Central memory CD4-positive, alpha-beta T cell (primary cell): ENCODE results near the gene FANK1.

Source experiments
- DNase-seq: peaks from one replicate; pipeline ENCODE4 v3.0.0; 2022
- total RNA-seq, 3 experiments: gene quantifications; one replicate each; lab custom pipeline; 2026; lab: John Stamatoyannopoulos, UW

The FANK1 gene, protein sequence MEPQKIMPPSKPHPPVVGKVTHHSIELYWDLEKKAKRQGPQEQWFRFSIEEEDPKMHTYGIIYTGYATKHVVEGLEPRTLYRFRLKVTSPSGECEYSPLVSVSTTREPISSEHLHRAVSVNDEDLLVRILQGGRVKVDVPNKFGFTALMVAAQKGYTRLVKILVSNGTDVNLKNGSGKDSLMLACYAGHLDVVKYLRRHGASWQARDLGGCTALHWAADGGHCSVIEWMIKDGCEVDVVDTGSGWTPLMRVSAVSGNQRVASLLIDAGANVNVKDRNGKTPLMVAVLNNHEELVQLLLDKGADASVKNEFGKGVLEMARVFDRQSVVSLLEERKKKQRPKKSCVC
- 0.60 to 1.7 (median 0.63) reads per million in 3 experiments for total RNA-seq

DNA sequence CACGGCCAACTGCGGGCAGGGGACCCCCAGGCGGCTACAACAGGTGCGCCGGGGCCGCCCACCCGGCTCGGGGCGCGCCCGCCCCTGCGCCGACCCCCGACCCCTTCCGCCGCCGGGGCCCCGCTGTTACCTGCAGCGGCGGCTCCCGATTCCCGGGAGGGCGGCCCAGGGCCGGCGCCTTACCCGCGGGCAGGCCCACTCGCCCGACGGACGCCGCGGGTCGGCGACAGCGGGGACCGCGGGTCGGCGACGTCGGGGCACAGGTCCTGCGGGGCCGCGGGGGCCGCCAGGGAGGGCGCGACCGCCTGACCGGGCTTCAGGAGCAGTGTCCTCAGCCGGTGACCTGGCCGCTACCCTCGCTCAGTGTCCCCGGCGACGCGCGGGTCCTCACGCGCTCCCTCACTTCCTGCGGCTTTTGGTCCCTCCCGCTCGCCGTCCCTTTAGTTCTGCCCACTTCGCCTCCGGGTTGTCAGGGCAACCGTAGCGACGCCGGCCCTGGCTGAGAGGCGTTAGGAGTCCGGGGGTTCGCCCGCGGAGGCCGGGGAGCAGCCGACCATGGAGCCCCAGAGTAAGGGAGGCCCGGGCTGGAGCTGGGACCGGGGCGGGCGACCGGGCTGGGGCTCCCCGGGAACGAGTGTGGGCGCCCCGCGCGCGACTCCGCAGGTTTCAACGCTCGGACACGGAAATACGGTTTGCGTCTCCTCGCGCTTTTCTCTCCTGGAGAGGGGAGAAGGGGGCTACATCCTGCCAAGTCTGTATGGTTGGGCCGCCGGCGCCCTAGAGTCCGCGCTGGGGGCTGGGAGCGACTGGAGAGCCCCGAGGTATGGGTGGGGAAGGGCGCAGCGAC is at the start of gene FANK1:
FANK1 (plus strand) TSS at position 477 of the 847 bp plus-strand sequence; CDS start at position 556, 79 bp downstream.
- DNase-seq = peak; percentile 72

DNA sequence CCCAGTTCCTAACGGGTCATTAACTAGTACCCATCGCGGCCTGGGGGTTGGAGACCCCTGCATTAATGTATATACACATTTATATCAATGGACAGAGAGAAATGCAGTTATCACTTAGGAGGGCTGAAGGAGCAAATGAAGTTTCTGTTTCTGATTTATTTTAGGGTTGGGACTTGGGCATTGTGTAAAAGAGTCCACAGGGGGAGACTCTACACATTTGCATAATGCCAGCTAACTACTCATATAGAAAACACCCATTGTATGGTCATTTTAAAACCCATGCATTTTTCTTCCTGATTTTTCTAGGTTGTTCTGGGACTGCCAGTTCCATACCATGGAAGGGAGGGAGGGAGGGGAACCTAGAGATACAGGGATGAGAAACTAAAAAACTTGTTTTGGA is 49.5 kb upstream of the FANK1 start:
- DNase-seq = no peak

DNA sequence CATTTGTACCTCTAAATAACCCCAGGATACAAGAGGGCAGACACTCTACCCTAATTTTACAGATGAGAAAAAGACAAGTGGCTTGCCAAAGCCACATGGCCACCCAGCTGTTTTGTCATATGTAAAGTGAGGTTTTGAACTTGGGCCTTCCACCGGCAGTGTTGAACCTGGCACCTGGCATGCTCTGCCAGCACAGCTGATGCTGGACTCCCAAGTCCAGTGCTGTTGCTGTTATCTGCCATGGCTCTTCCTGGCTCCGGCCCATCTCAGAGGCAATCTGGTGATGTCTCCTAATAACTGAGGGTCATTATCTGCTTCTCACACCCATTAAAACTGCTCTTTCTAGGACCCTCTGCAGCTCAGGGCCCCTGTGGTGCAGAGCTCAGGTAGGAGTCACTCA is 48.0 kb upstream of the FANK1 start:
- no peak for DNase-seq

DNA sequence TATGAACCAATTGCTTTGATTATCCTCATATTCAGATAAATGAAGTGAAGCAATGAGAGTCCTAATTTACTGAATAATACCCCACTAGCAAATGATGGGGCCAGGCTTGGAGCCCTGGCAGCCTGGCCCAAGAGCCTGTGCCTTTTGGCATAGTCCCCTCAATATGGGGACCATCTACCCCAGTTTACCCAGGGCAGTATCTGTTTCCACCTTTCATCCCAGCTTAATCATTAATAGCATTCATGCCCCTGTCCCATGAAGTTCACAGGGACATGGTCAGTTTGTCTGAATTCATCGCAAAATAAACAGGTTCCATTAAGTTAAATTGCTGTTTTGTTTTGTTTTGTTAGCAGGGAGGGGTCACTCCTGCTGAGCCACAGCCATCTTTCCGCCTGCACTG is 47.5 kb upstream of the FANK1 start:
- DNase-seq = no peak

DNA sequence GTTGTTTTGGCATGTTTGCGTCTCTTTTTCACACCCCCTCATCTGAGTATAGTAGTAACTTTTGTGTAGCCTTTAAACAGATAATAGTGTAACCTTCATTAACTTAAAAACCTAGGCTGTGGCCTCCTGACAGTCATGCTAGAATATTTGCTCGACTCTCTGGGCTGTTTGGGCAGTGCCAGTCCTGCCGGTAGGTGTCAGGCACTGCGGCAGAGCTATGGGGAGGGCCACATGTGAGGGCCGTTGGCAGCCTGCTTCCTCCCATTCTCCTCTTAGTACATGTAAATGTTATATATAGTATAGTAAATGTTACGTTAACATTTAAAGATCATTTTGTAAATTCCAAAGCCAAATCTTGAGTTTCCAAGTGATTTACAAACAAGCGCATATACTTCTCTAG is 46.9 kb upstream of the FANK1 start:
- no peak for DNase-seq

DNA sequence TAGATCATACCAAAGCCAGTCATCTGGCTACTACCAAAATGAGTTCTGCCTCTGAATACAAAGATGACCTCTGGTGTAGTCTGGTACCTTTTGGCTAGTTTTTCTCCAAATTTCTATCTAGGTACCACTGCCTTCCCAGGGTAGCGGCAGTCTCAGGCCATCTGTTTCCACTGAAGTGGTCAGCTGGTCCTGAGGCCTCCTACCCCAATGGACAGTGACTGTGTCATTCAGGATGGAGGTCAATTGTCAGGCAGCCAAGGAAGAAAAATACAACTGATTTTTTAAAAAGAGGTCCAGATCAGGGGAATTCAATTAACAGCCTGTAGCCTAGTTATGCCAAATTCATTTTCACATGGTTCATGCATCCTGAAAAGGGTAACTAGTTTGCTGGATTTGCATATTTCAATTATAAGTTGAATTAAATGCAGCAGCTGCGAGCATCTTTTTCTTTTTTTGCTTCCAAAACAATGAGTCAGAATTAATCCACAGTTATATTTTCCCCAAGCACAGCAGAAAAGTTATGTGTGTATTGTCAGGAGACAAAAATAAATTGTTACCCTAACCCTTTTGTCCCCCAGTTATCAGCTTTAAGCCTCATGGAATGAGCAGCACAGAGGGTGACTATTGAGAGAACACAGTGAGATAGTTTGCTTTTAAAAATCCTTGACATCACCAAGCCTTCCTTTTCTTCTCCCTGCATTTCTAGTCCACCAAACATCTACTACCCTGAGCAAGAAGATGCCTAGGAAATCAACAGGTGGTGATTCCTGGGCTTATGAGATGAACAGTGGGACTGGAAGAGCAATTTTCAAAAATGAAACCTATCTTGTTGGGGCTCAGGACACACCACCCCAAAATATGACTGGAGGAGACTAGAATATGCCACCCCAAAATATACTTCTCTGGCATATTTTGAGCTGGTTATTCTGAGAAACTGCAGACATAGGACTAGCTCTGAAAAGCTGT is 45.3 kb upstream of the FANK1 start:
- no peak for DNase-seq

DNA sequence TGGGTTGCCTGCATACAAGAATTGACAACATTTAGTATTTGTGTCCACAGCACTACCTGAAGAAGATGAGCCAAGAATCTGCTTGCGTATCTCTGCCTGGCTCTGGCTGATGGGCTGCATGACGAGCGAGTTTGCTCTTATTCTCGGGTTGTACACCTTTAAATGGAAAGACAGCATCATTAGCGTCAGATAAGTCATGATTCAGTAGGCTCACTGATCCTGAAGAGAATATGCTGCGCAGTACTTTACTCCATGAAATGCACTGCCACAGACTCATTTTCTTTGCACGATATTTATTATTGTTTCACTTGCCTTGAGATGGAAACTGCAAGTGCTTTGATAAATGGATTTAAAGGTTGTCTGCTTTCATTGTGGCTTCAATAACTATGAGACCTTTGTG is 43.9 kb upstream of the FANK1 start:
- DNase-seq = no peak

DNA sequence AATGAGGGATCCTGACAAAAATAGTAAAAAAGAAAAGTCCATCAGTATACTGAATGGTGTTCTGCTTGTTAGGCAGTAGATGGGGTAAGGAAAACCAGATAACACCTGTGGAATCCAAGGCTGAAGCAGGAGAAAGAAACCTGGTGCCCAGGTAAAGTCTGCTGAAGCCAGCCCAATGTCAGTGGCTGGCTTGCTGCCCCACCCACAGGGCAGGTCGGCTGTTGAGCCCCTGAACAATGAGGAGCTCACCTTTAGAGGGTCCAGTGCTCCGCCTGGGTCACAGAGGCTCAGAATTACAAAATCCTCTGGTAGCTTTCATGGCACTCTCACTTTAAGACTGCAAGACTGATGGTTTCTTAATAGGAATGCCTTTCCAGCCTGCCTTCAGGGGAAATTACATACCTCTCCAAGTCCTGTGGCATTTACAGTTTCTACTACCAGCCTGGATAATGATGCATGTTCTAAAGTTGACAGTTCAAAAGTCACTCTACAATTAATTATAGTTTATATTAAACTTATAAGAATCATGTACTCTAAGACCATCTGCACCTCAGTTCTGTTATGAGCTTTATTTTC is 39.1 kb upstream of the FANK1 start:
- DNase-seq = no peak

DNA sequence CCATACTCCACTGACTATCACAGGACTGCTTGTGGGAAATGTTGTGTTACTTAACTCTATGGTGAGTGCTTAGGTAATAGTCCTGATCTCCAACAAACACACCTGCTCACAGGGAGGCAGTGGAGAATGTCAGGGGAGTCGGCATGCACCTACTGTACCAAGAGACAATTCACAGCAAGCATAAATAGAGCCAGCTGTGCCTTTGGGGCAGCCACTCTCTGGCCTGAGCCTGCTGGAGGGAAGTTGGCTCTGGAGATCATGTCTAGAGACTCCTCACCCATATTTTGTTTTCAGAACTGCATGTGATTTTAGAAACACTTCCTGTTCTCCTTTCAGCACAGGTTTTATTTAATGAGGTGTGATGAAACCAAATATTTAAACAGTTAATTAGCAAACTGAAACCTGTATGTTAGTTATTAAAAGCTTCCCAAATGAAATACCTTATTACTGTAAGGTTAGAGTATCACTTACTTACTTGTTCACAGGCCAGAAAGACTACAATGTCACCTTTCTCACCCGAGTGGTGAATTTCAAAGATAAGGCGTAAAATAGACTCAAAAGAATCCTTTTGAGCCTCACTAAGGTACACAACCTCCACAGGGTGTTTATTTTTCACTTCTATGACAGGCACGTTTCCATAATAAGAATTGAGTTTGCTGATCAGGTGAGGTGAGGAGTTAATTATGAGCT is 37.1 kb upstream of the FANK1 start:
- DNase-seq = no peak

DNA sequence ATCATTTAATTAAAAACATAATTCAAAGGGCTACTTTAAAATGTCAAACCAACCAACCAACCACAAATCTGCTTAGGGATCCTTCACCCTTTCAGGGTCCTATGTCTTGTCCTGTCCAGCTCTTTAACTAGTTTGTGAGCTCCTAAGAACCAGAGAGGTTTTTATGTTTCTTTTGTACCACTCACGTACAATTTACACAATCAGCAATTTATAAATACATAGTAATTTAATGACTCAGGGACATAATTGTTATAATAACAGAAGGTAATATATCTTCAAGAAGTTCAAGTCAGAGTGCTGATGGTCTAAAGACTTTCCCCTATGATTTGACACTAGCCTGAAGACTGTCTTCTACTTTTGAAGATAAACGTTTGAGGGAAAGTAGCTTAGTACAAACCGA is 31.2 kb upstream of the FANK1 start:
- DNase-seq = no peak

DNA sequence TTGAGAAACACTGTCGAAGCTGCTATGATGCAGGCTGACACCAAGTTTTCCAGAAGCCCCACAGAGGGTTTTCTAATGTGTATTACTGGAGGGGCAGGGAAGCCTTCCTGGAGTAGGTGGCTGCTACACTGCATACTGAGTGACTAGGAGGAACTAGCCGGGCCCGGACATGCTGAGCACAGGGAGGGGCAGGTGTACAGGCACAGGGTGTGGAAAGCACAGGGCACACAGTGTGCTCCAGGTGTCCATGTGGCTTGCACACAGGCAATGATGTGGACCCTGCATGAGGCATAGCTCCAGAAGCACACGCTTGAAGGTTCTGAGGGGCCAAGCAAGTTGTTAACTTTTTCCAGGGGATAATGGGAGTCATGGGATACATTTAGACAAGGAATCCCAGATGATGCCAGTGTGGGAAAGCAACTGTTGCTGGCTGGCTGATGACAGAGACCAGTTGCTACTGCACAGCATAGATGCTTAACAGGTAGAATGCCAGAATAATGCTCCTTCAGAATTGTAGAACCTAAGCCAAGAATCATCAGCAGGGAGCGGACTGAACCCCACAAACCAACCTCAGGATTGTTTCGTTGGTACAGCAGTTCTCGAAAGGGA is 29.8 kb upstream of the FANK1 start:
- DNase-seq = no peak

DNA sequence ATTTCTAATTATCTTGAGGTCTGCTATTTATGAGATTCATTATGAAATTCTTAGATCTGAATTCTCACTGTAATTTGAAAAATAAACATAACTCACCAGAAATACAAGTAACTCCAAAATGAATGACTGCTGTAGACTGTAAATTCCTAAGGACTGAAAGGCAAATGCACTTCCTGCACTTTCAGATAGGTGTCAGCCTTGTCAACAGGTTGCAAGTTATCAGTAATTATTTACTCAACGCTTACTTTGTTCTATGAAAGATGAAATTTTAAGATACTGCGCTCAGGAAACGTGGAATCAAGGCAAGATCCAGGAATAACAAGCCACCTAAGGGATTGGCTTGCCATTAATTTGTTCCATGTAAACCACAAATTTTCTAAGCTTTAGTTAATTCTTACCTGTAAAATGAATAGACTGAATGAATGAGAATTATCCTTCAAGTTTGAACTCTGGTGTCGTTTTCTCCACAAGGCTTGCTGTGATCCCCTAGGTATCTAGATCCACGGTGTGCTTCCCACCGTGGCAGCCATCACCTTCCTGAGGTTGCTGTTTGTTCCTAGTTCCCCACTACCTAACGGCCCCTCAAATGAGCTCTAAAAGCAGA is 27.9 kb upstream of the FANK1 start:
- peak; percentile 8 for DNase-seq

DNA sequence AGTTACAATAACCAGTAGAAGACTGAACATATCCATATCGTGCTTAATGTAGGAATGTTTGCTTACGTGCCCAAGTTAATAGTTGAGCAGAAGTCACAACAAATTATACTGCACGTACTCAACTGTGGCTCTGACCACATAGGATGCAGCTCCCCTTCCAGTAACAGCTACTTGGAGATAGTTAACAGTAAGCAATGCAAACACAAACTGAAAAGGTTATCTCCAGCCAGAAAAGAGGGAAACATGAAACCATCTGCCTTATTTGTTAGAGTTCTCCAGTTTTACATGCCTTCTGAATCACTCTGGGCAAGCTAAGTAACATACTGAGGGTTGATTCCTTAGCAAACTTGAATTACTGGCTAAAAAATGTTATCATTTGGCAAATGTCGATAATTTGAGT is 25.0 kb upstream of the FANK1 start:
- DNase-seq = no peak

DNA sequence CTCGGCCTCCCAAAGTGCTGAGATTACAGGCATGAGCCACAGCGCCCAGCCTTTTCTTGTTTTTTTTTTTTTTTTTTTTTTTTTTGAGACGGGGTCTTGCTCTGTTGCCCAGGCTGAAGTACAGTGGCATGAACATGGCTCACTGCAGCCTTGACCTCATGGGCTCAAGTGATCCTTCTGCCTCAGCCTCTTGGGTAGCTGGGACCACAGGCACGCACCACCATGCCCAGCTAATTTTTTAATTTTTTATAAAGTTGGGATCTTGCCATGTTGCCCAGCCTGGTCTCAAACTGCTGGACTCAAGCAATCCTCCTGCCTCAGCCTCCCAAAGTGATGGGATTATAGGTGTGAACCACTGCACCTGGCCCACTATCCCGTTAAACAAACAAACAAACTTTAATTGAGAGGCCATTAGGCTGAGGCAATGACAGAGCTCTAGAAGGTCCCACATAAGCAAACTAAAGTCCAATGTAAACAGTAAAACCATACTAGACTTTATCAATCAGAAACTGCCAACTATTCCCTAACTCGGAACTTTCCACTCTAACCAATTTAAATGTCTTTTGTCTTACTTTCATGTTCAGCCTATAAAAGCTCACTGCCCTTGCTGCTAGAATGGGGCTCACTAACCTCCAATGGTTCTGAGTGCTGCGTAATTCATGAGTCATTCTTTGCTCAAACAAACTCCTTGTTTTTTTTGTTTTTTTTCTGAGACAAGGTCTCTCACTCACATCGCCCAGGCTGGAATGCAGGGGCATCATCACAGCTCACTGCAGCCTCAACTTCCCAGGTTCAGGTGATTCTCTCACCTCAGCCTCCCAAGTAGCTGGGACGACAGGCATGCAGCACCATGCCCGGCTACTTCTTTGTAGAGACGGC is 17.2 kb upstream of the FANK1 start:
- DNase-seq = no peak

DNA sequence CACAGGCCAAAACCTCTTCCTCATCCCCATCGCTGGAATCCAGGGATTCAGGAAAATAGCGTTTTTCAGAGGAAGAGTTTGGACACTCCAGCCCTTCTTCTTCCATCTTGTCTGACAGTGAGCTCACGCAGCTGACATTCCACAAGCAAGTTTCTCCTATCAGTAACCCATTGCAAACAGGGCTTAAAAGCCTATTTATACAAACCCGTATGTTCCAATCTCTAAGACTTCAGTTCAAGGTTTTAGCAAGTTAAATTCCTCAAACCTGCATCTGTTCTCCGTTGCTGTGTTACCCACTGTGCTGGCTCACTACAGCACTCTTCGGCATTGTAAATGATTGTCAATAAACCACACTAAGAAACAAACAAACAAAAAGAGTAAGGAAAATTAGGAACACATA is 15.6 kb upstream of the FANK1 start:
- DNase-seq = no peak

DNA sequence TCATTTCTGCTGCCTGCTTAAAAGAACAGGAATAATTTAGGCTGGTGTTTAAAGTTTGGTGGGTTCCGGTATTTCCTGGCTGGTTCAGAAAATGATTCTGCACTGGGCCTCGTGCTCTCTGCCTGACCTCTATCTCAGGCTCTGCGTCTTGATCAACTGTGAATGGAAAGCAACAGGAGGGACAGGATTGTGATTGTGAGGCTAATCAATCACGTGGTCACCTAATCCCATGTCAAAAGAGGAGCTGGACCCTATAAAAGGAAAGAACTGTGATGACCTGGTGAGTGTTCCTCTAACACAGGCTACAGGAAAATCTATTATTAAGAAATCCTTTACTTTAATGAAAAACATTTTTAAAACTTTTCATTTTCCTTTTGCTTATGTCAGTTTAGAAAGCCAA is 15.2 kb upstream of the FANK1 start, which contains the start of gene DHX32:
DHX32 (minus strand) TSS at position 101 of the 400 bp plus-strand sequence. CDS start 468 bp downstream, outside the sequence.
- DNase-seq = no peak

DNA sequence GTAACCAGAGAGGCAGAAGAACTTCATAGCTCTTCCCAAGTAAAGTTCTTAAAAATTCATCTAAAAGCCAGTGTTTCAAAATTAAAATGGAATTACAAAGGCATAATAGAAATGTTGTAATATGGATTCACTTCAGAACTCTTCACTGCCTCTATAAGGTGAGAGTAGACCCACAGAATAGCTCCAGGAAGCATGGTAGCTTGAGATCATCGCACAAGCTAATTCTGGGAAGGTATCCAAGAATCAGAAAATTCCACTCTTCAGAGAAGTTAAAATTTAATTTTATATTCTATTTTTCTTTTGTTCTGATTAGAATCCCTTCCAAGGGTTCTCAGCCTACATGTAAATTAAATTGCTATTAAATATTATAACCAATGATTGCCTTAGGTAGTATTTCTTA is 13.8 kb upstream of the FANK1 start:
- no peak for DNase-seq

DNA sequence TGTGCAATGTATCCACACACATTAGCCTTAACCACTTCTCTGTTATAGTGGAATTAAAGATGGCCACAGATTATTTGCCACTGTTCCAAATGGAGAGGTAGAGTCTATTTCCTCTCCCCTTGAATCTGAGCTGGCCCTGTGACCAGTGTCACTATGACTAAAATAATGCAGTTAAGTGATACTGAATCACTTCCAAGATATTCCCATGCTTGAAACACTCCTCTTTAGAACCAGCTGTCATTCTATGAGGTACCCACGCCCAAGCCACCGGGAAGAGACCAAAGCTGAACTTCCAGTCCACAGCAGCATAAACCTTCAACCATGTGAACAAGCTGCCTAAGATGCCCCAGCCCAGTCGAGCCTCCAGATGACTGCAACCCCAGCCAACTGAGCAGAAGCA is 13.2 kb upstream of the FANK1 start:
- DNase-seq = no peak

DNA sequence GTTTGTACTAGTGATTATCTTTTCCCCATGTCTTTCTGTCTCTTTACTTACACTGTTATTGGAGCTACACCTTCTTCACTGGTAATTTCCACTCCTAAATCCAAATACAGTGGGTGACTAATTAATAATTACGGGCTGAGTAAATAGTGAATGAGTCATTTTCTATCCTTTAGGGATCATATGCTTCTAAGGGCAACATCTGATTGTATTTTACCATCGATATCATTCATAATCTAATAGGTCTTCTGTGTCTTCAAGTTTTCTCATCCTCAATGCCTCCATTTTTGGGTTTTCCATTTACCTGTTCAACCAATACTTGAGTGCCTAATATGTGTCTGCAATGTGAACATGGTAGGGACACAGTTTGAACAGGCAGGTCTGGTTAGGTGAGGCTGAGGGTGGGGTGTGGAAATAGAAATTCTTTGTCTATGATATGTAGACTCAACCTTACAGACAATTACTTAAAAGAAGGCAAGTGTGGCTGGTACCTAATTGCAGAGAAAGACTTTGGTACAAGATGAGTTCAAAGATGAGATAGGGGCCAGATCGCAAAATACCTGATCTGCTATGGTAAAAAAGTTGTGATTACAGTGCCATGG is 9.4 kb upstream of the FANK1 start:
- no peak for DNase-seq
